Activated T-cell treated with anti-CD3 and anti-CD28 coated beads, Interleukin-2, amount 50 U/mL, for 1 hour (primary cell): ENCODE results near the gene TBKBP1.
"Not testable (repeated sequence)": the region's sequence is repeated elsewhere in the genome, so short reads cannot be mapped to it uniquely, and the experiment has no call there.

Source experiments
- DNase-seq: peaks from one replicate; pipeline ENCODE4 v3.0.0-alpha.2; 2020

Gene TBKBP1

DNA sequence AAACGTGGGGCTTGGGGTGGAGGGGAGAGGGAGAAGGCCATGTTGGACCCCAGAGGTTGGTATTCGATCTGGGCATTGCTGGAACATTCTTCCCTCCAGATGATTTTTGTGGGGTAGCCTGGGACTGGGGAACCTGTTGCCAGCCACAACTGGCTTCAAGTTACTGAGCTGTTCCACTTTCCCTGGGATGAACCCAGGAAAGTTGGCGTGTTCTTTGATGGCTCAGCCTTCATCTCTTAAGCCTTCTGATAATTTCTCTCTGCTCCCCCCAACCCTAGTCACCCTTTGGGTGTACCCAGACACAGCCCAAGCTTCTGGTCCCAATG lies 41.1 kb downstream of the TBKBP1 start:
- no peak for DNase-seq

DNA sequence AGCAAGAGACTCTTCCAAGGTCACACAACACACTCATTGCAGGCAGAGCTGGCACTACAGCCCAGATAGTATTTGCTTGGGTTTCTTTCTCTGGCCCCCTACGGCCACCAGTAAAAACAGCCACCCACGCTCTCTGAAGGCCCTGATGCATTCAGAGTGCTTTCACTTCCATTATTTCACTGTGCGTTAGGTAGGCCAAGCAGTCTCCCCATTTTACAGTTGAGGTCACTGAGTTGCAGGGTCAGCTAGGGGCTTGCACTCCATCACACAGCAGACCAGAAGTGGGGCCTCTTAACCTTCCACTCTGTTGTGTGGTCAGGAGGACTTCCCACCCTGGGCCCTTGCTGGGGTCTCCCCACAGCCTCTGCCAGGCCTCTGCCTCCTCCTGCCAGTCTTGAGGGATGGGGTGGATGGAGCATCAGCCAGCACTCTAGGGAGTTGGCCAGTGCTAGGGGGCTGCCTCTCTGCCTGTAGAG lies 41.6 kb downstream of the TBKBP1 start:
- DNase-seq = peak; percentile 20

DNA sequence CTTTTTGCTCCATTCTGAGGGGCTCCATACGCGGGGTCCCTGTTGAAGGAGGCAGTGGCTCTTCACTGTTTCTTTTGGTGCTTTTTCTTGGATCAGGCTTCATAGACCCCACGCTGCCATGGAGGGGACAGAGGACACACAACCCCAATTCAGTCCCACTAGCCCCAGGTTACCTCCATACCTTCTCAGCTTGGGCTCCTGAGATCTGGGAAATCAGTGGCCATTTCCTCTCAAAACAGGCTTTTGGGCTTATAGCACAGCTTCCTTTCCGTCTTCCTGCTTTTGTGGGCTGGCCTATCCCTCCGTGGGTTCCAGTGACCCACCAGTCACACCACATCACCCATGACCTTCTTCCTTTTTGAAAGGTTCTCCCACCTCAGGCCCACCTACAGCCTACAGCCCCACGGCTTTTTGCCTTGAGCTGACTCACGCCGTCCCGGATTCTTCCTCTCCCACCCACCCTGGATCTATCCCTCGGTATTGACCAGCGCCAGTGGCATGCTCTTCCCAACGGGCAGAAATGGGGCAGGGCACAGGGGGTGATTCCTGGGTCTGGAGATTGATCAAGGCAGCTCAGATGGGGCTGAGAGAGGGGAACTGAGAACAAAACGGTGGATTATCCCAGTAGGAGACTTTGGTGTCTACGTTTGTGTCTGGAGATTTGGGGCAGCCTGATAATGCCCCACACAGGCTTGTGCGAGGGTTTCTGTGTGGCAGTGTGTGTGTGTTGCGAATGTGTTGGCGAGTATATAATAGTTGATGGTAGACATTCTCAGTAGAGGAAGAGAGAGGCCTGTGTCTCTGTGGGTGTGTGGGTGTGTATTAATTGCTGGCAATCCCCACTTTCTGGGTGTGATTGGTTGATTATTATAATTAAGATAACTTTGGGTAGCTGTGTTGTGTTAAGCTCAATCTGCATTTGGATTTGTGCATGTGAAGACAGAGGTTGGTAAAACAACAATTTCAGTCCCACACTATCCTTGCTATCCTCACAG lies 42.8 kb downstream of the TBKBP1 start:
- peak; percentile 15 for DNase-seq

DNA sequence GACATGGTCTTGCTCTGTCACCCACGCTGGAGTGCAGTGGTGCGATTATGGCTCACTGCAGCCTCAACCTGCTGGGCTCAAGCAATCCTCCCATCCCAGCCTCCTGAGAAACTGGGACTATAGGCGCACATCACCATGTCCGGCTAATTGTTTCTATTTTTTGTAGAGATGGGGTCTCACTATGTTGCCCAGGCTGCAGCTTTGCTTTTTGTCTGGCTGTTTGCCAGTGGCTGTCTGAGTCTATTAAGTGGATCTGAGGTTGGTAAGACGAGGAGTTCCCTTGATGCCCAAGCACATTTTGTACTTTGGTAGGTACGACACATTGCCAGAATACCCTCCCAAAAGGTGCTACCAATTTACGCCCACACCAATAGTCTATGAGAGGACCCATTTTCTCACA lies 44.2 kb downstream of the TBKBP1 start:
- DNase-seq = no peak

DNA sequence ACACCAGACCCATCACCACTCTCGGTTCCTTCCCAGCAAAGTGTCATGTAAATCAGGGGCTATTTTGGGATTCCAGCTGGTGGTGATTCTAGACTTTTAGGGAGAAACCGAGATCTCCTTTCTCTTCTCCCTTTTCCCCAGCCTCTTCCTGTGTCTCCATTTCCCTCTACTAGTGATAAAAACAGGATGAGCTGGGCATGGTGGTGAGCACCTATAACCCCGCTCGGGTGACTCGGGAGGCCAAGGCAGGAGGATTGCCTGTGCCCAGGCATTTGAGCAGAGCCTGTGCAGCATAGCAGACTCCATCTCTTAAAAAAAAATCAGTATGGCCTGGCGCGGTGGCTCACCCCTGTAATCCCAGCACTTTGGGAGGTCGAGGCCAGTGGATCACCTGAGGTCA lies 45.2 kb downstream of the TBKBP1 start:
- DNase-seq = no peak

DNA sequence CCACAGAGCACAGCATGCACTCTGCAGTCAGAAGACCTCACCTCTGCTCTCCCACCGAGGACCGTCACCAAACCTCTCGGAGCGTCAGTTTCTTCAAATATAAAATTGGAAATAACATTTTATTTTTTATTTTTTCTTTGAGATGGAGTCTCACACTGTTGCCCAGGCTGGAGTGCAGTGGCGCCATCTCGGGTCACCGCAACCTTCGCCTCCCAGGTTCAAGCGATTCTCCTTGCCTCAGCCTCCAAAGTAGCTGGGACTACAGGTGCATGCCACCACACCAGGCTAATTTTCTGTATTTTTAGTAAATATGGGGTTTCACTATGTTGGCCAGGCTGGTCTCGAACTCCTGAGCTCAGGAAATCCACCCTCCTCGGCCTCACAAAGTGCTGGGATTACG lies 46.0 kb downstream of the TBKBP1 start:
- not testable (repeated sequence) for DNase-seq

DNA sequence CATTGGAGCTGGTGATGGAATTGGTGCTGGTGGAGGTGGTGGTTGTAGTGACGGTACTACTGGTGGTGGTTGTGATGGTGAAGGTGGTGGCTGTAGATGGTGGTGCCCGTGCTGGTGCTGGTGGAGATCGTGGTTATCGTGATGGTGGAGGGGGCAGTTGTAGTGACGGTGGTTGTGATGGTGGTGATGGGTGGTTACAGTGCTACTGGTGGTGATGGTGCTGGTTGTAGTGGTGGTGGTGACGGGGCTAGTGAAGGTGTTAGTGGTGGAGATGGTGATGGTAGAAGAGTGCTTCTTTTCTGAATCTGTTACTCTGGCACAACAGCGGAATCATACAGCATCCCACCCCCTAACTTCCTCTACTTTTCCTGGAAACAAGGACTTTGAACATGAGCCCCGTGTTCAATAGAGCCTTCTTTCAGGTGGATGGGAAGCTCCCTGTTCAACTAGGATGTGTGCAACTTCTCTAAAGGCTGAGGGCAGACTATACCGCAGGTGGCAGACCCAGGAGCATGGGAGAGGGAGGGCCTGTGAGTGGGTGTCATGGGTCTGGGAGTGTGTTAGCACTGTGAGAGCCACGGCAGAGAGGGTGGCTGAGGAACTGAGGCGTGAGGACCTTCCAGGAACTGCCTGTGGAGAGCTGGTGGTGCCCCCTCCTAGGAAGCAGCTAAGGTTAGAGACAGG lies 47.3 kb downstream of the TBKBP1 start:
- no peak for DNase-seq

DNA sequence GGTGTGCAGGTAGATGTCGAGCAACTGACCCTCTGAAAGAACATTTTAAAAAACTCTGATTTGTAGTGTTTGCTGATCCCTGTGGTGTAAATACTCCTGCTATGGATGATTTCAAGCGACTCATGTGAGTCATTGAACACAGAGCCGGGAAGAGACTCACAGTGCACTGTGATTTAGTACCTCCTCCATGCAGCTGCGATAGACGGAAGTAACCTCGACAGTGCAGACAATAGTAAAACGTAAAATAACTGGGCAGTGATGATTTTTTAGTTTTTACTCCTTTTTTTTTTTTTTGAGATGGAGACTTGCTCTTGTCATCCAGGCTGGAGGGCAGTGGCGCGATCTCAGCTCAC lies 47.8 kb downstream of the TBKBP1 start:
- no peak for DNase-seq

DNA sequence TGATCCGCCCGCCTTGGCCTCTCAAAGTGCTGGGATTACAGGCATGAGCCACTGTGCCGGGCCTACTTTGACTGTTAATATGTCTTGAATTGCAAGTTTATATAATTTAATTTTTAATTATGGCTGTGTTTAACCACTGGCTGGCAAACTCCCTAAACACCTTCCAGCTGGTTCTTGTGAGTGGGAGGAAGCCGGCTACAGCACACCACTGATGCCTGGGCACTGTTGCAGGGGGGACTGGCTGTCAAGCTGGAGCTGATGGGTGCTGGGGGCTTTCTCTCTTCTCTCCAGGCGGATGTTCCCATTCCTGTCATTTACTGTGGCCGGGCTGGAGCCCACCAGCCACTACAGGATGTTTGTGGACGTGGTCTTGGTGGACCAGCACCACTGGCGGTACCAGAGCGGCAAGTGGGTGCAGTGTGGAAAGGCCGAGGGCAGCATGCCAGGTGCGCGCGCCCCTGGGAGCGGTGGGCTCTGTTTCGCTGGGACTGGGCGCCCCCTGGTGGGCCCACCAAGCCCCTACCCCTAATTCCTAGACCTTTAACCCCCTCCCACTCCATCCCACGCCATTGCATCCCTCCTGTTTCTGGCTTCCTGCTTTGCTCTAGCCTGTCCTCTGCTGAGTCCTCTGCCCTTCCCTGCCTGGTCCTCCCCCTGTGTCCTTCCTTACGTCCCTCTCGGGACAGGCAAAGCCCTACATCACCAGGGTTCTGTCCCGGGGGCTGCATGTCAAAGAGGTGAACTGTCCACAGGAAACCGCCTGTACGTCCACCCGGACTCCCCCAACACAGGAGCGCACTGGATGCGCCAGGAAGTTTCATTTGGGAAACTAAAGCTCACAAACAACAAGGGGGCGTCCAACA lies 48.6 kb downstream of the TBKBP1 start:
- DNase-seq = peak; percentile 60

DNA sequence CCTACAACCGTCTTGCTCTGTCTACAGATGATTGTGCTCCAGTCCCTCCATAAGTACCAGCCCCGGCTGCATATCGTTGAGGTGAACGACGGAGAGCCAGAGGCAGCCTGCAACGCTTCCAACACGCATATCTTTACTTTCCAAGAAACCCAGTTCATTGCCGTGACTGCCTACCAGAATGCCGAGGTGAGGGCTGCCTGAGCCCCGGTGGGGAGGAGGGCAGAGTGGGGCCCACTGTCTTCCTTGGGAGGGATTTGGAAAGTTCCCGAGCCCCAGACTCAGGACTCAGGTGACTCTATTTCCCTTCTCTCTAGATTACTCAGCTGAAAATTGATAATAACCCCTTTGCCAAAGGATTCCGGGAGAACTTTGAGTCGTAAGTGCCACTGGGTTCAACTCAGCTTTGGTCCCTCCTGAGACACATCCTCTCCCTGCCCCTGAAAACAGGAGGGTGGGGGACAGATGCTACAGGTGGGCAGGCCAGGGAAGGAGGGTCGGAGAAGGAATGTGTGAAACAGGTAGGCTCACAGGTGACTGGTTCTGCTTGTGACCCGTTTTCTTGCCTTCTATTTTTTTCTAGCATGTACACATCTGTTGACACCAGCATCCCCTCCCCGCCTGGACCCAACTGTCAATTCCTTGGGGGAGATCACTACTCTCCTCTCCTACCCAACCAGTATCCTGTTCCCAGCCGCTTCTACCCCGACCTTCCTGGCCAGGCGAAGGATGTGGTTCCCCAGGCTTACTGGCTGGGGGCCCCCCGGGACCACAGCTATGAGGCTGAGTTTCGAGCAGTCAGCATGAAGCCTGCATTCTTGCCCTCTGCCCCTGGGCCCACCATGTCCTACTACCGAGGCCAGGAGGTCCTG lies 50.4 kb downstream of the TBKBP1 start:
- DNase-seq = no peak

DNA sequence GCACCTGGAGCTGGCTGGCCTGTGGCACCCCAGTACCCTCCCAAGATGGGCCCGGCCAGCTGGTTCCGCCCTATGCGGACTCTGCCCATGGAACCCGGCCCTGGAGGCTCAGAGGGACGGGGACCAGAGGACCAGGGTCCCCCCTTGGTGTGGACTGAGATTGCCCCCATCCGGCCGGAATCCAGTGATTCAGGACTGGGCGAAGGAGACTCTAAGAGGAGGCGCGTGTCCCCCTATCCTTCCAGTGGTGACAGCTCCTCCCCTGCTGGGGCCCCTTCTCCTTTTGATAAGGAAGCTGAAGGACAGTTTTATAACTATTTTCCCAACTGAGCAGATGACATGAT lies 51.0 kb downstream of the TBKBP1 start:
- DNase-seq = no peak

DNA sequence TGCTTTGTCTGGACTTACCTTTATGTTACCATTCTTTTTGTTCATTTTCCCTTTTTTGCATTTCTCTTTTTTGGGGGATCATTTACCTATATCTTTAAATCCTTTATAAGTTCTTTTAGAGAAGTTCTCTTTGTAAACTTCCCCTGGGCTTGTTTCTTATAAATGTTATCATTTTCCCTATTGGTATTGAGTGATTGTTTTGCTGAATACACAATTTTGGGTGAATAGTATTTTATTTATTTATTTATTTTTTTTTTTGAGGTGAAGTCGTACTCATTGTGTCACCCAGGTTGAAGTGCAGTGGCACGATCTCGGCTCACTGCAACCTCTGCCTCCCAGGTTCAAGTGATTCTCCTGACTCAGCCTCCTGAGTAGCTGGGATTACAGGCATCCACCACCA lies 57.5 kb downstream of the TBKBP1 start:
- DNase-seq = no peak

DNA sequence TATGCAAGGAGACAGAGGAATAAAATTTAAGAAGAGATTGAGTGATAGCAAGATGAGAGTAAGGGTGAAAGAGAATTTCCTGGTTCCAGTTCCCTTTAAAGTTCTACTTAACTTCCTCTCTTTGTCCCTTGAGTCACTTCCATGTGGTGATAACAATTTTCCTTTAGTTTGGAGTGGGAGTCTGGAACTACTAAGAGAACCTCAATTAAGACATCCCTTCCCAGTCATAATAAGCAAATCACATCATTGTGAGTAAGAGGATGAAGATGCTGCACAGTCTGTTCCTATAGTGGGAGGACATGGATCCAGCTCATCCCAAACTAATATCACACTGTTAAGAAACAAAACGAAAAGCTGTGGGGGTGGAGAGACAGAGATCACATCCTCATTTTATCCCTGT lies 63.4 kb downstream of the TBKBP1 start:
- DNase-seq = no peak

DNA sequence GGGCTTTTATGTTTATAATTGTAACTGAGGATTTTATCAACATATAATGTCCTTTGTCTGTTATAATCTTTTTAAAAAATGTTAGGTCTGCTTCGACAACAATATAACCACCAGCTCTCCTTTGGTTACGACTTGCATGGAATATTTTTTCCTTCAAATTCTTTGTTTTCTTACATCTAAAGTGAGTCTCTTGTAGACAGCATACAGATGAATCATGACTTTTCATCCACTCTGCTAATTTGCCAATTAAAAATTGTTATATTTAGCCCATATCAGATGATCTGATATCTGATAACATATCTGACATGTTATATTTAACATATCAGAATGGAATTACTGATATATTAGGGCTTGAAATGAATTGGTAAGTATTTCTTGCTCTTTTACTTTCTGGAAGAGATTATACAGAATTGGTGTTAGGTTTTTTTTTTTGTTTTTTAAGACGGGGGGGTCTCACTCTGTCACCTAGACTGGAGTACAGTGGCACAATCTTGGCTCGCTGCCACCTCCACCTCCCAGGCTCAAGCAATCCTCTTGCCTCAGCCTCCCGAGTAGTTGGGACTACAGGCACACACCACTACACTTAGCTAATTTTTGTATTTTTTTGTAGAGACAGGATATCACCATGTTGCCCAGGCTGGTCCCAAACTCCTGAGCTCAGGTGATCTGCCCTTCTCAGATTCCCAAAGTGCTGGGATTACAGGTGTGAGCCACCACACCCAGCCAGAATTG lies 66.6 kb downstream of the TBKBP1 start:
- no peak for DNase-seq
